ENCODE data around the gene ZDBF2. TPM values are rescaled to one million over a fixed set of nuclear protein-coding genes. Genes with fewer than 3 reads are reported as not detected.

The ZDBF2 gene
- total and polyA plus RNA-seq, 7 donors: 0.23 to 15.0 (median 12.7) TPM

GRCh38 chr2:206231669-206232286 is 42.7 kb upstream of the ZDBF2 start:
- DNase-seq: no peak
- Histone ChIP-seq H3K4me3 (no peak overlapping the region), H3K36me3 (no peaks in the 10 kb centered on the region), H3K27ac (no peak overlapping the region), H3K9me3 (no peaks in the 10 kb centered on the region), H3K4me1 (no peaks in the 10 kb centered on the region), H3K27me3 (no peaks in the 10 kb centered on the region)
- TF ChIP-seq POLR2A (IDR thresholded peaks at IDR 0.05): no peak
- no peak for TF ChIP-seq EP300 (IDR thresholded peaks at IDR 0.05)
- no peak for TF ChIP-seq CTCF (IDR thresholded peaks at IDR 0.05)
- no peak for TF ChIP-seq POLR2AphosphoS5 (IDR thresholded peaks at IDR 0.05)
- intact Hi-C loops (cut with DNase I): no loop called here
- WGBS, 2 donors: 94% methylated on average over 6 of the region's 6 CpGs

DNA sequence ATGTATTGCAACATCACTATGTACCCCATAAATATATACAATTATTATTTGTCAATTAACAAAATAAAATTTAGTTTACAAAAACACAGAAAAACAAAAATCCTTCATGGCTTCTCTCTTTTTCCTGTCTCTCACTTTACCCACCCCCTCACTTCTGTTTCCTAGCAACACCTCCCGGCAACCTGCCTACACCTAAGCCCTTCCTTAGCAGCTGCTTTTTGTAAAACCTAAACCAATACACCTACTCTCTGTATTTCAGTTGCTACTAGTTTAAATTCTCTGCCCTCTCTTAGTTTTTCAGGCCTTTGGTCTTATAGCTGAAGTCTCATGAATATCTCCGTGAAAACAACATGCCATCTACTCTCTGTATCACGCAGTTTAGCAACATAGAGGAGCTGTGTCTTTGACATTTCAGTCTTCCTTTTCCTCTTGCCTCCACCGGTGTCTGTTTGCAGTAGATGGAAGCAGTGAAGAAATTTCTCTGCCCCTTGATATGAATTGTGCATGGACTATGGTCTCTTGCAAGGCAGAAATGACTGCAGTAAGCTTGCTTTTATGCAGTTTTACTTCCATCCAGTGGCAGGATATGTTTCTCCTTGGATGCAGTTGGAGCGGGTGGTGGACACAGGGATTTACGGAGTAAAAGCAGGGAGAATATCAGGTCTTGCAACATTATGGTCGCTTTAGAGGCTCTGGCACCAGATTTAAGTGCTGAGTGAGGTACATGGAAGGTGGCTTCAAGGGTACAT is 42.0 kb upstream of the ZDBF2 start:
- no peaks in the 10 kb centered on the region for H3K36me3 ChIP-seq
- H3K9me3 ChIP-seq: no peaks in the 10 kb centered on the region
- no peaks in the 10 kb centered on the region for H3K27me3 ChIP-seq
- no peak overlapping the region for H3K4me3 ChIP-seq
- TF ChIP-seq POLR2AphosphoS5 (IDR thresholded peaks at IDR 0.05): no peak
- TF ChIP-seq CTCF (IDR thresholded peaks at IDR 0.05): no peak
- no peak for TF ChIP-seq EP300 (IDR thresholded peaks at IDR 0.05)
- TF ChIP-seq POLR2A (IDR thresholded peaks at IDR 0.05): no peak
- 64% methylated on average over 7 of the region's 7 CpGs for WGBS, 2 donors
- DNase-seq: no peak
- H3K27ac ChIP-seq: no peak overlapping the region
- intact Hi-C loops (cut with DNase I): no loop called here
- H3K4me1 ChIP-seq: no peaks in the 10 kb centered on the region

DNA sequence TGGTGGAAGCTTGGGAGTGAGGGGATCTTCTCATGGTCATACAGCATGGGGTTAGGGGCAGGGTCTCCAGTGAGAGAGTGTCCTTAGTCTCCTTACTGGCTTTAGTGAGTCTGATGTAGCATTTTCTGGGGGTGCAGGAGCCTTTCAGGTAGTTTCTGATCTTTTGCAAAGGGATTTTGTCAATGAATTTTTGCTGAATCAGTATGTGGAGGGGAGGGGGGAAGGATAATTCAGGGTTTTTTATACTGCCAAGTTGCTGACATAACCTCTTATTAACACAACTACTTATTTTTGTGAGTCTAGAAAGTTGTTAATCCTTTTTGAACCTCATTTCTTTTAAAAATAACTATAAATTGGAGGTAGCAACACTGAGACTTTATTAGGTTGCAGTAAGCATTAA is 35.3 kb upstream of the ZDBF2 start:
- TF ChIP-seq POLR2AphosphoS5 (IDR thresholded peaks at IDR 0.05) (no peak), EP300 (IDR thresholded peaks at IDR 0.05) (no peak), CTCF (IDR thresholded peaks at IDR 0.05) (no peak), POLR2A (IDR thresholded peaks at IDR 0.05) (no peak)
- H3K27ac ChIP-seq: no peak overlapping the region
- intact Hi-C loops (cut with DNase I): no loop called here
- DNase-seq: no peak
- H3K27me3 ChIP-seq: no peaks in the 10 kb centered on the region
- no peak overlapping the region for H3K4me3 ChIP-seq
- H3K4me1 ChIP-seq: no peaks in the 10 kb centered on the region
- H3K9me3 ChIP-seq: no peaks in the 10 kb centered on the region
- H3K36me3 ChIP-seq: no peaks in the 10 kb centered on the region

DNA sequence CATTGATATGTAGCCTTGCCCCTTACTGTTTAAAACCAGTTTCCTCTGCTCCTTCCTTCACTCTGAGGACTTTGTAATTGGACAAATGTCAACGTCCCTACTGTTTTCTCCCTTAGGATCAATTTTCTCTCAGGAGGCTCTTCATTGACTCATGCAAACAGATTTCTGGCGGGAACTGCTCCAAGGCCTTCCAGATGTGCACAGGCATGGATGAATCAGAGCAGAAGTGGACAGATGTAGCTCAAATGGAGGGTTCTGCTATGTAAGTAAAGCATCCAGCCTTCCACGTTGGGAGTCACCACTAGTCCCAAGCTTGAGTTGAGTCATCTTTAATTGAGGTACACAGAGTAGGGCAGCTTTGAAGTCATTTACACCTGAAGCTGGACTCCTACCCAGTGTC is 34.1 kb upstream of the ZDBF2 start:
- TF ChIP-seq EP300 (IDR thresholded peaks at IDR 0.05) (no peak), CTCF (IDR thresholded peaks at IDR 0.05) (no peak), POLR2A (IDR thresholded peaks at IDR 0.05) (no peak), POLR2AphosphoS5 (IDR thresholded peaks at IDR 0.05) (no peak)
- 42 to 63% methylated on average over 3 of the region's 3 CpGs for WGBS, 2 donors
- no peaks in the 10 kb centered on the region for H3K9me3 ChIP-seq
- H3K4me1 ChIP-seq: no peaks in the 10 kb centered on the region
- H3K27ac ChIP-seq: no peak overlapping the region
- DNase-seq: no peak
- no peaks in the 10 kb centered on the region for H3K27me3 ChIP-seq
- H3K36me3 ChIP-seq: no peaks in the 10 kb centered on the region
- no peak overlapping the region for H3K4me3 ChIP-seq
- intact Hi-C loops (cut with DNase I): no loop called here
